GM12878 (cell line): ENCODE measurements around the gene ADGRV1. TPM values are rescaled to one million over a fixed set of nuclear protein-coding genes. Genes with fewer than 3 reads are reported as not detected.

Experiments
- ATAC-seq: fragments of 200-7000 bp; cut with Tn5 transposase; 3 replicates; pipeline ENCODE4 v1.9.1; 2020; ENCODE audit warnings: mild to moderate bottlenecking, moderate library complexity
- BruUV-seq: library from RNA; stranded (reverse); fragments of 400-500 nt; replicated peaks from 2 replicates; lab custom pipeline; 2021; lab: Mats Ljungman, UMichigan
- CTCF ChIA-PET: fragments of 300-600 bp; sonication (Branson Sonifier 250); formaldehyde crosslinking; extraction: SDS; loops from one replicate; lab custom pipeline; 2021; ENCODE audit warnings: inconsistent platforms; lab: Yijun Ruan, JAX
- POLR2A ChIA-PET: fragments of 350-600 bp; formaldehyde crosslinking; extraction: SDS; loops from one replicate; lab custom pipeline; 2021; ENCODE audit warnings: inconsistent platforms; lab: Charles Lee
- RAD21 ChIA-PET: fragments of 300-600 bp; sonication (Branson Sonifier 250); formaldehyde crosslinking; loops from one replicate; lab custom pipeline; 2023; ENCODE audit warnings: antibody characterized with exemption; ENCODE audit not compliant: unreplicated experiment; lab: Charles Lee
- SMC1A ChIA-PET: fragments of 300-600 bp; sonication (Branson Sonifier 250); formaldehyde crosslinking; loops from one replicate; lab custom pipeline; 2023; ENCODE audit not compliant: unreplicated experiment, uncharacterized antibody; lab: Charles Lee
- DNase-seq: peaks from one replicate; pipeline ENCODE4 v3.0.0-alpha.2; 2011; ENCODE audit warnings: low read depth, low spot score
- FAIRE-seq: peaks from 3 replicates; lab custom pipeline; 2011; peaks lifted over from hg19 to GRCh38; lab: Jason Lieb, UNC
- H2AFZ ChIP-seq: 2 replicates; pipeline ENCODE4 v1.6.0; 2011; ENCODE audit warnings: low read depth, low read length, control low read depth; ENCODE audit not compliant: control insufficient read depth
- H3K27ac ChIP-seq: 2 replicates; pipeline ENCODE4 v1.5.1; 2011; ENCODE audit warnings: control low read depth; ENCODE audit not compliant: control insufficient read depth, insufficient read depth
- H3K27me3 ChIP-seq, 2 experiments: replicated peaks in 1 of 2; 2 replicates each; pipeline versions ENCODE4 v1.6.0 to v1.6.1; 2011; ENCODE audit warnings: low read length in 1 of 2; ENCODE audit not compliant: control insufficient read depth in 2 of 2, insufficient read depth in 2 of 2
- H3K36me3 ChIP-seq, 2 experiments: 2 replicates each; pipeline ENCODE4 v1.5.1; 2011; ENCODE audit warnings: low read length in 1 of 2; ENCODE audit not compliant: control insufficient read depth in 2 of 2, insufficient read depth in 2 of 2
- H3K4me1 ChIP-seq: 2 replicates; pipeline ENCODE4 v1.6.1; 2011; ENCODE audit warnings: mild to moderate bottlenecking, low read length, moderate library complexity, mixed read lengths; ENCODE audit not compliant: control insufficient read depth, insufficient read depth
- H3K4me2 ChIP-seq: 2 replicates; pipeline ENCODE4 v1.6.0; 2011; ENCODE audit warnings: control low read depth; ENCODE audit not compliant: control insufficient read depth, insufficient read depth
- H3K4me3 ChIP-seq: fragments of 200-600 bp; sonication (generic); 2 replicates; pipeline ENCODE4 v1.5.1; 2016
- H3K79me2 ChIP-seq: 2 replicates; pipeline ENCODE4 v1.6.0; 2011; ENCODE audit warnings: low read length; ENCODE audit not compliant: control insufficient read depth, insufficient read depth
- H3K9ac ChIP-seq: 2 replicates; pipeline ENCODE4 v1.8.0; 2011; ENCODE audit warnings: low read length, control low read depth, mixed read lengths; ENCODE audit not compliant: control insufficient read depth, insufficient read depth
- H3K9me3 ChIP-seq: replicated peaks from 3 replicates; pipeline ENCODE4 v1.5.1; 2011; ENCODE audit warnings: mild to moderate bottlenecking, low read length; ENCODE audit not compliant: control insufficient read depth, insufficient read depth
- H4K20me1 ChIP-seq: 2 replicates; pipeline ENCODE4 v1.6.0; 2011; ENCODE audit not compliant: control insufficient read depth, insufficient read depth
- ATF2 ChIP-seq: IDR thresholded peaks from 2 replicates; pipeline ENCODE4 v1.6.1; 2012; ENCODE audit warnings: low read length, inconsistent platforms
- BACH1 ChIP-seq: fragments of 450-650 bp; IDR thresholded peaks from 2 replicates; pipeline ENCODE4 v1.6.1; 2017; ENCODE audit warnings: mild to moderate bottlenecking, borderline replicate concordance
- EGR1 ChIP-seq, 2 experiments: IDR thresholded peaks; 1 replicate in 1 of 2; 2 replicates in 1 of 2; pipeline ENCODE4 v1.6.1; 2011 to 2012; ENCODE audit warnings: low read depth in 2 of 2, low read length in 2 of 2, borderline replicate concordance in 1 of 2, mild to moderate bottlenecking in 1 of 2, moderate library complexity in 1 of 2
- KDM1A ChIP-seq: fragments of 200-600 bp; sonication (generic); IDR thresholded peaks from 2 replicates; pipeline ENCODE4 v1.6.1; 2016; ENCODE audit warnings: borderline replicate concordance
- SMAD5 ChIP-seq: IDR thresholded peaks from 2 replicates; pipeline ENCODE4 v1.6.1; 2016; ENCODE audit warnings: antibody characterized with exemption, low read depth
- SUPT20H ChIP-seq: IDR thresholded peaks from 2 replicates; pipeline ENCODE4 v1.6.1; 2011; ENCODE audit warnings: low read depth, mild to moderate bottlenecking, low read length, moderate library complexity, borderline replicate concordance; ENCODE audit not compliant: control insufficient read depth
- TCF7 ChIP-seq: IDR thresholded peaks from 2 replicates; pipeline ENCODE4 v1.6.1; 2014; ENCODE audit warnings: antibody characterized with exemption, borderline replicate concordance
- ZNF622 ChIP-seq: fragments of 450-650 bp; IDR thresholded peaks from 2 replicates; pipeline ENCODE4 v1.6.1; 2017; ENCODE audit warnings: mild to moderate bottlenecking, inconsistent platforms
- WGBS: methylation state at CpG from one replicate; pipeline ENCODE4 v1.1.6; 2016; ENCODE audit warnings: low lambda C conversion rate; ENCODE audit not compliant: insufficient replicate concordance, insufficient coverage; ENCODE audit errors: missing lambda C conversion rate; 5-methylcytosine and 5-hydroxymethylcytosine counted together
- in situ Hi-C: fragments of 300-500 bp; cut with MboI; formaldehyde crosslinking; loops from 9 replicates; pipeline ENCODE4 v1.14.3; 2018; ENCODE audit warnings: mixed read lengths
- intact Hi-C: fragments of 100-400 bp; cut with micrococcal nuclease; formaldehyde crosslinking; loops from one replicate; pipeline ENCODE4 v1.14.2; 2022; ENCODE audit not compliant: unreplicated experiment
- polyA plus RNA-seq, 11 experiments: library from polyadenylated mRNA; depleted of rRNA in 4 of 11; unstranded in 6 of 11; stranded (reverse) in 5 of 11; fragments of >200 nt; fragmentation: Nextera tagmentation in 4 of 11; fragmentation: Illumina TruSeq in 1 of 11; extraction: Ambion mirVana in 4 of 11; extraction: Trizol in 1 of 11; gene quantifications; 1 replicate in 1 of 11; 2 replicates in 10 of 11; pipeline versions ENCODE4 v1.2.1 to v1.2.3, GENCODE V29; 2011 to 2016; ENCODE audit warnings: inconsistent platforms in 2 of 11, missing spikeins in 2 of 11, low read depth in 1 of 11
- total RNA-seq, 4 experiments: library from RNA; depleted of rRNA in 3 of 4; stranded (reverse); fragments of >200 nt in 3 of 4; fragmentation: Illumina TruSeq in 1 of 4; extraction: Trizol in 1 of 4; gene quantifications; 2 replicates each; pipeline versions ENCODE4 v1.2.1 to v1.2.3, GENCODE V29; 2013 to 2021

ADGRV1 gene
- total and polyA plus RNA-seq, 10 of the 15 experiments (the other 5 are each of a cell fraction or from before 2014, with no cell fraction given), result 0.04 to 8.1 (median 0.16) TPM; not detected in 1

- SMC1A ChIA-PET, result interaction anchor here (1.6 to 1.8 kb wide), 2 partner anchors 582 to 616 kb away, joined by 8 to 12 read pairs; no protein-coding TSS in a partner anchor
- CTCF ChIA-PET, result interaction anchor here (0.9 to 2.7 kb wide), 13 partner anchors 8 to 616 kb away, joined by 3 to 13 read pairs (median 3); no protein-coding TSS in a partner anchor
- Histone ChIP-seq H3K4me3 (no peak overlapping the region), H2AFZ (no peak overlapping the region), H3K79me2 (no peaks in the 10 kb centered on the region), H3K4me2 (no peak overlapping the region), H4K20me1 (no peaks in the 10 kb centered on the region), H3K9ac (no peak overlapping the region), H3K9me3 (no peaks in the 10 kb centered on the region), H3K4me1 (no peaks in the 10 kb centered on the region), H3K36me3 (no peaks in the 10 kb centered on the region), H3K27ac (no peak overlapping the region), H3K27me3 (no peaks in the 10 kb centered on the region)
- no TSS peak for BruUV-seq
- in situ Hi-C loops, result no loop called here
- RAD21 ChIA-PET, result interaction anchor here (0.7 to 2.8 kb wide), 6 partner anchors 62 to 616 kb away, joined by 3 to 15 read pairs (median 7); no protein-coding TSS in a partner anchor
- POLR2A ChIA-PET, result no interaction called here
- FAIRE-seq, result no peak
- whole genome bisulfite sequencing, result 19% methylated on average over 4 of the region's 4 CpGs
- no peak for TF ChIP-seq ZNF622
- no peak for TF ChIP-seq SUPT20H
- no peak for TF ChIP-seq TCF7
- TF ChIP-seq EGR1 (IDR thresholded peaks at IDR 0.05; ENCODE audit: borderline replicate concordance in 1 of 2, low read depth in 2 of 2, low read length in 2 of 2), result no peak
- TF ChIP-seq BACH1, result no peak
- no peak for TF ChIP-seq ATF2
- TF ChIP-seq SMAD5, result no peak
- no peak for TF ChIP-seq KDM1A
- no peak for ATAC-seq
- no peak for DNase-seq
- intact Hi-C loops, result loop anchor here (5.0 kb wide), 1 partner anchor 614 kb away; no protein-coding TSS in a partner anchor
Observed at GRCh38 chr5:90803381-90803780, 244.8 kb downstream of the ADGRV1 start.
